Fibroblast of lung (primary cell): Measurements from ENCODE around the gene FERMT2.

Source experiments
- CTCF ChIP-seq, 2 donors: IDR thresholded peaks in 1 of 2; conservative IDR thresholded peaks in 1 of 2; 1 replicate in 1 of 2; 2 replicates in 1 of 2; pipeline ENCODE4 v1.5.1; 2011 to 2012; ENCODE audit warnings: low read length in 2 of 2, control low read depth in 1 of 2, inconsistent platforms in 1 of 2, low read depth in 1 of 2, mild to moderate bottlenecking in 1 of 2
- EZH2 ChIP-seq: IDR thresholded peaks from 2 replicates; pipeline ENCODE4 v1.5.1; 2012; ENCODE audit warnings: low read length, control low read depth, mild to moderate bottlenecking; ENCODE audit errors: missing control alignments

GRCh38 chr14:52937869-52938268 lies 13.0 kb downstream of the FERMT2 start:
- TF ChIP-seq EZH2 = no peak
- TF ChIP-seq CTCF (conservative IDR thresholded peaks at IDR 0.05 in 1 of 2, IDR thresholded peaks at IDR 0.05 in 1 of 2; ENCODE audit: low read depth in 1 of 2, low read length in 2 of 2) = no peak
